Neuron (in vitro differentiated cells): ENCODE measurements around the gene MCC.

Experiments
- H2AFZ ChIP-seq: one replicate; pipeline ENCODE4 v1.6.1; 2013; ENCODE audit warnings: low read depth, mild to moderate bottlenecking, inconsistent platforms, low read length, moderate library complexity
- H3K27me3 ChIP-seq: one replicate; pipeline ENCODE4 v1.6.1; 2013; ENCODE audit warnings: low read length; ENCODE audit not compliant: insufficient read depth
- H3K36me3 ChIP-seq: one replicate; pipeline ENCODE4 v1.6.1; 2013; ENCODE audit warnings: low read length; ENCODE audit not compliant: insufficient read depth
- H3K4me1 ChIP-seq: one replicate; pipeline ENCODE4 v1.6.1; 2013; ENCODE audit warnings: low read length; ENCODE audit not compliant: insufficient read depth
- H3K4me3 ChIP-seq: 2 replicates; pipeline ENCODE4 v1.5.1; 2013; ENCODE audit warnings: mild to moderate bottlenecking, low read length, moderate library complexity
- H3K9me3 ChIP-seq: one replicate; pipeline ENCODE4 v1.6.1; 2013; ENCODE audit warnings: low read length

Gene MCC

GRCh38 chr5:113364466-113364865, 123.8 kb downstream of the MCC start:
- no peaks in the 10 kb centered on the region for H3K36me3 ChIP-seq
- no peaks in the 10 kb centered on the region for H3K27me3 ChIP-seq
- H2AFZ ChIP-seq: no peak overlapping the region
- no peaks in the 10 kb centered on the region for H3K4me1 ChIP-seq
- peaks cover 5% of the 10 kb centered on the region for H3K9me3 ChIP-seq
- no peak overlapping the region for H3K4me3 ChIP-seq

GRCh38 chr5:113361701-113362100, 126.6 kb downstream of the MCC start:
- Histone ChIP-seq H3K9me3 (peaks cover 5% of the 10 kb centered on the region), H3K27me3 (no peaks in the 10 kb centered on the region), H3K4me3 (no peak overlapping the region), H3K4me1 (peaks cover 3% of the 10 kb centered on the region), H2AFZ (no peak overlapping the region), H3K36me3 (no peaks in the 10 kb centered on the region)

GRCh38 chr5:113359419-113359818, 128.8 kb downstream of the MCC start:
- no peak overlapping the region for H2AFZ ChIP-seq
- H3K27me3 ChIP-seq: no peaks in the 10 kb centered on the region
- peaks cover 2% of the 10 kb centered on the region for H3K9me3 ChIP-seq
- no peaks in the 10 kb centered on the region for H3K36me3 ChIP-seq
- no peak overlapping the region for H3K4me3 ChIP-seq
- peaks cover 3% of the 10 kb centered on the region for H3K4me1 ChIP-seq

- Histone ChIP-seq H3K27me3 (no peaks in the 10 kb centered on the region), H2AFZ (no peak overlapping the region), H3K4me1 (peaks cover 3% of the 10 kb centered on the region), H3K36me3 (no peaks in the 10 kb centered on the region), H3K4me3 (no peak overlapping the region), H3K9me3 (no peaks in the 10 kb centered on the region)
These were observed 129.6 kb downstream of the MCC start for GRCh38 chr5:113358696-113359095.

GRCh38 chr5:113357696-113358476, 130.4 kb downstream of the MCC start:
- no peaks in the 10 kb centered on the region for H3K36me3 ChIP-seq
- no peaks in the 10 kb centered on the region for H3K27me3 ChIP-seq
- no peaks in the 10 kb centered on the region for H3K9me3 ChIP-seq
- H3K4me1 ChIP-seq: peaks cover 3% of the 10 kb centered on the region
- H2AFZ ChIP-seq: no peak overlapping the region
- H3K4me3 ChIP-seq: no peak overlapping the region

GRCh38 chr5:113356487-113356886, 131.8 kb downstream of the MCC start:
- no peak overlapping the region for H2AFZ ChIP-seq
- peaks cover 3% of the 10 kb centered on the region for H3K4me1 ChIP-seq
- no peak overlapping the region for H3K4me3 ChIP-seq
- H3K27me3 ChIP-seq: no peaks in the 10 kb centered on the region
- no peaks in the 10 kb centered on the region for H3K9me3 ChIP-seq
- H3K36me3 ChIP-seq: no peaks in the 10 kb centered on the region

GRCh38 chr5:113354055-113354454, 134.2 kb downstream of the MCC start:
- H3K9me3 ChIP-seq: no peaks in the 10 kb centered on the region

GRCh38 chr5:113347572-113347971, 140.7 kb downstream of the MCC start:
- no peaks in the 10 kb centered on the region for H3K27me3 ChIP-seq
- H3K4me3 ChIP-seq: no peak overlapping the region
- H3K4me1 ChIP-seq: no peaks in the 10 kb centered on the region
- H2AFZ ChIP-seq: no peak overlapping the region
- H3K36me3 ChIP-seq: no peaks in the 10 kb centered on the region
- no peaks in the 10 kb centered on the region for H3K9me3 ChIP-seq

More at GRCh38 chr5:113354055-113354454, 134.2 kb downstream of the MCC start:
- Histone ChIP-seq H3K36me3 (no peaks in the 10 kb centered on the region), H3K4me1 (peaks cover 3% of the 10 kb centered on the region), H3K4me3 (no peak overlapping the region), H3K27me3 (no peaks in the 10 kb centered on the region), H2AFZ (no peak overlapping the region)

GRCh38 chr5:113344973-113345940, 143.0 kb downstream of the MCC start:
- Histone ChIP-seq H3K9me3 (no peaks in the 10 kb centered on the region), H3K27me3 (no peaks in the 10 kb centered on the region), H3K4me1 (no peaks in the 10 kb centered on the region), H3K4me3 (no peak overlapping the region), H2AFZ (no peak overlapping the region), H3K36me3 (no peaks in the 10 kb centered on the region)

- Histone ChIP-seq H3K4me3 (no peak overlapping the region), H3K9me3 (no peaks in the 10 kb centered on the region), H3K36me3 (no peaks in the 10 kb centered on the region), H3K27me3 (no peaks in the 10 kb centered on the region), H3K4me1 (no peaks in the 10 kb centered on the region), H2AFZ (no peak overlapping the region)
These were observed 144.9 kb downstream of the MCC start for GRCh38 chr5:113343343-113343742.

GRCh38 chr5:113340537-113340936, 147.7 kb downstream of the MCC start:
- no peaks in the 10 kb centered on the region for H3K9me3 ChIP-seq
- H3K4me3 ChIP-seq: no peak overlapping the region
- no peaks in the 10 kb centered on the region for H3K36me3 ChIP-seq
- no peak overlapping the region for H2AFZ ChIP-seq
- no peaks in the 10 kb centered on the region for H3K27me3 ChIP-seq
- H3K4me1 ChIP-seq: no peaks in the 10 kb centered on the region

- no peaks in the 10 kb centered on the region for H3K9me3 ChIP-seq
- H3K36me3 ChIP-seq: no peaks in the 10 kb centered on the region
- no peak overlapping the region for H3K4me3 ChIP-seq
- H3K27me3 ChIP-seq: no peaks in the 10 kb centered on the region
- no peak overlapping the region for H2AFZ ChIP-seq
- no peaks in the 10 kb centered on the region for H3K4me1 ChIP-seq
These were observed 149.6 kb downstream of the MCC start for GRCh38 chr5:113338628-113339027.
